Fibroblast of skin of right quadriceps (primary cell): ENCODE measurements around the gene CEBPZOS.

Experiments
- DNase-seq: peaks from one replicate; pipeline ENCODE4 v3.0.0-alpha.2; 2013

Gene CEBPZOS

GRCh38 chr2:37196320-37197195 is at the start of gene CEBPZOS:
CEBPZOS (plus strand) TSS chr2:37196496; CDS start chr2:37199705, 3,209 bp downstream.
- peak; percentile 75 for DNase-seq

GRCh38 chr2:37148325-37148724 is 48.0 kb upstream of the CEBPZOS start:
- DNase-seq = no peak

- DNase-seq = no peak
Measured at GRCh38 chr2:37149626-37150322, 46.5 kb upstream of the CEBPZOS start.

- no peak for DNase-seq
Measured at GRCh38 chr2:37153224-37153623, 43.1 kb upstream of the CEBPZOS start.

GRCh38 chr2:37154785-37155184 is 41.5 kb upstream of the CEBPZOS start:
- no peak for DNase-seq

GRCh38 chr2:37156071-37156856 is 40.0 kb upstream of the CEBPZOS start:
- peak; percentile 53 for DNase-seq

- peak; percentile 84 for DNase-seq
Measured at GRCh38 chr2:37156857-37157714, 39.2 kb upstream of the CEBPZOS start, which contains the start of gene EIF2AK2. EIF2AK2 (minus strand) TSS chr2:37156980; CDS start chr2:37147806, 9,174 bp downstream.

- no peak for DNase-seq
Measured at GRCh38 chr2:37164757-37165156, 31.5 kb upstream of the CEBPZOS start.

GRCh38 chr2:37167636-37168180 is 28.6 kb upstream of the CEBPZOS start:
- DNase-seq = no peak

GRCh38 chr2:37168217-37168981 is 27.9 kb upstream of the CEBPZOS start:
- DNase-seq = peak; percentile 37

GRCh38 chr2:37171624-37171950 is 24.7 kb upstream of the CEBPZOS start:
- DNase-seq = no peak

GRCh38 chr2:37173741-37174140 is 22.6 kb upstream of the CEBPZOS start:
- DNase-seq = no peak

- no peak for DNase-seq
Measured at GRCh38 chr2:37180006-37180639, 16.2 kb upstream of the CEBPZOS start.

- no peak for DNase-seq
Measured at GRCh38 chr2:37180640-37181039, 15.7 kb upstream of the CEBPZOS start.

- DNase-seq = peak; percentile 63
Measured at GRCh38 chr2:37181726-37182684, 14.3 kb upstream of the CEBPZOS start.

GRCh38 chr2:37188570-37188969 is 7.7 kb upstream of the CEBPZOS start, which contains the start of gene SULT6B1:
SULT6B1 (minus strand) TSS chr2:37188670; CDS start chr2:37188640, 30 bp downstream.
- DNase-seq = no peak

- peak; percentile 81 for DNase-seq
Measured at GRCh38 chr2:37189452-37190153, 6.7 kb upstream of the CEBPZOS start.

- no peak for DNase-seq
Measured at GRCh38 chr2:37190290-37190689, 6.0 kb upstream of the CEBPZOS start.

GRCh38 chr2:37191253-37191652 is 5.0 kb upstream of the CEBPZOS start:
- no peak for DNase-seq
